Effector CD8-positive, alpha-beta T cell (primary cell): ENCODE measurements around the gene RNF34.
"Not testable (repeated sequence)": the region's sequence is repeated elsewhere in the genome, so short reads cannot be mapped to it uniquely, and the experiment has no call there.

Experiments used
- DNase-seq: peaks from one replicate; lab custom pipeline; 2025; lab: John Stamatoyannopoulos, UW
- total RNA-seq, 4 experiments: gene quantifications; one replicate each; lab custom pipeline; 2026; lab: John Stamatoyannopoulos, UW

The RNF34 gene
- total RNA-seq = 78.2 to 94.4 (median 90.5) reads per million in 4 experiments

DNA sequence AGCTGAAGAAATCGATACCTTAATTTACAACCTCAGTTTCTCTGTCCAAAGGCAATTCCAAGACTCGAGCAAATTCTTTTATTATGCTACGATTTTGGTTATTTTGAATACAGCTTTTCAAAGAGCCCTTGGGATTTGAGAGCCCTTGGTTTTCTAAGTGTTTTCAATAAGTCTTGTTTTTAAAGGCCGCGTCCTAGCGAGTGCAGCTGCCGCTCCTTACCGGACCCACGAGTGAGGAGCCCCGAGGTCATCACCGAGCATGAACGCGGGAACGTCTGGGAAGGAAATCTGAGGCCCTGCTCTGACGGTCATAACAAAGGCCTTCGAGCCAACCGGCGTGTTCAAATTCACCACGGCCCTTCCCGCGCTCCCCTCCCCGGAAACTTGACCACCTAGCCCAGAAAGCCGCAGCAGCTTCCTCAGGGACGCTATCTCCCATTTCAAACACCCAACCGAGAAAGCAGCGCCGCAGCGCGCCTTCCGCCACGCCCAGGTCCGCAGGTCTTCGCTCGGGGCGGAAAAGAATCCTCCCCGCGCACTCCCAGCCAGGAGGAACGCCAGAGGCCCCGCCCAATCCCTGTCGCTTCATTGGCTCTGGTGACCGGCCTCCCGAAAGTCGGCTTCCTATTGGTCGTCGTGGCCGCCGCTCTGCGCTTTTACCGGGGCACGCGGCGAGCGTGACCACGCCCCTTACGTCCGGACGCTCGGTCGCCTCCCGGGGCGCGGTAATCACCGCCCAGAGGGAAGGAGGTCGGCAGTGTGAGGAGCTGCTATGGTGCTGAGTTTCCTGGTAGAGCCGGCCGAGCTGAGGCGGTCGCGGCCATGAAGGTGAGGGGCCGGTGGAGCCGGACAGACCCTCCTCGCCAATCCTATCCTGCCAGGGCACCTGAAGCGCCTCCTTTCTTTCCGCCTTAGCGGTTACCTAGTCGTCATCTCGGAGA is at the start of gene RNF34:
RNF34 (plus strand) TSS at position 728 of the 941 bp plus-strand sequence; CDS start at position 823, 95 bp downstream.
- DNase-seq = peak; percentile 95

- DNase-seq = peak; percentile 84
Observed at GRCh38 chr12:121351820-121352681, 47.9 kb upstream of the RNF34 start, which contains the start of gene ANAPC5. TSS of gene ANAPC5 (minus strand) at chr12:121352411. CDS start at chr12:121352340, 71 bp downstream.

DNA sequence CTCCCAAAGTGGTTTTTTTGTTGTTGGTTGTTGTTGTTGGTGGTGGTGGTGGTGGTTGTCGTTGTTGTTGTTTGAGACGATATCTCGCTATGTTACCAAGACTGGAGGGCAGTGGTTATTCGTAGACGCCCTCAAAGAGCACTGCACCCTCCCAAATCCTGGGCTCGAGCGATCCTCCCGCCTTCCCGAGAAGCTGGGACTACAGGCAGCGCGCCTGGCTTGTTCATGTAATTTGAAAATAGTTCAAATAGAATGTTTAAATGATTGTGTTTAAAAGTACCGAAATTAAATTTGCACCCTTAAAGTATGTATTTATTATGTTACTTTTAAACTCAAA is 47.3 kb upstream of the RNF34 start:
- DNase-seq = no peak

GRCh38 chr12:121355818-121356217 is 44.1 kb upstream of the RNF34 start:
- no peak for DNase-seq

GRCh38 chr12:121356657-121357056 is 43.3 kb upstream of the RNF34 start:
- DNase-seq = no peak

- no peak for DNase-seq
Observed at GRCh38 chr12:121357331-121357730, 42.6 kb upstream of the RNF34 start.

DNA sequence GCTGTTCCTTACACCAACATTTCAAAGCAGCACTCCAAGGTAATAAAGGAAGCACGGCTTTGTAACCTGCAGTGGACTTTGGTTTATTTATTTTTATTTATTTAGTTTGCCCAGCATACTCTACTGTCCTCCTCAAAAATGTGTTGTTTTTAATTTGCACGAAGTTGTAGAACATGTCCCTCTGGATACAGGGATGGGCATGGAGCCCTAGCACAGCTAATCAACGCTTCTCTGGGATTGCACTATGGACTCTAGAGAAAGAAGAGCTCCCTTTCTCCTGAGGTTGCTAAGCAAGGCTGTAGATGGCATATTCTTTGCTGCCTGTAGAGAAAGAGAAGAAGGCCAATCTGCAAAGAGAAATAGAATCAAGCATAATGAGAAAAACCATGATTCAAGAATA is 41.8 kb upstream of the RNF34 start:
- no peak for DNase-seq

DNA sequence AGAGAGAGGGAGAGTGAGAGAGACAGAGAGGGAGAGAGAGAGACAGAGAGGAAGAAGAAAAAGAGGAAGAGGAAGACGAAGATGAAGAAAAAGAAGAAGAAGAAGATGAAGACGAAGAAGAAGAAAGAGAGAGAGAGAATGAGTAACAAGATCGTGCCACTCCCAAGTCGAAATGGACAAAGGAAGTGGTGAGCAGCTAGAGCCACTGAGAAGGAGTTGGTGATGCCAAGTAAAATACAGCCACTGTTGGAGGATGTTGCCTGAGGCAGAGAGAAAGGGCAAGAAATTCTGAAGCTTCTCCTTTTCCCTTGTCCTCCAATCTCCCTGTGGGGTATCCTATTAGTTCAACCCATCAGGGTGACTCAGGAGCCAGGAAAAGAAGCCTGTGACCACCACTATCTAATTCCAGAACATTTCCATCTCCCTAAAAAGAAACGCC is 35.2 kb upstream of the RNF34 start:
- no peak for DNase-seq

- no peak for DNase-seq
Observed at GRCh38 chr12:121365416-121366062, 34.4 kb upstream of the RNF34 start.

- no peak for DNase-seq
Observed at GRCh38 chr12:121366063-121366459, 33.9 kb upstream of the RNF34 start.

DNA sequence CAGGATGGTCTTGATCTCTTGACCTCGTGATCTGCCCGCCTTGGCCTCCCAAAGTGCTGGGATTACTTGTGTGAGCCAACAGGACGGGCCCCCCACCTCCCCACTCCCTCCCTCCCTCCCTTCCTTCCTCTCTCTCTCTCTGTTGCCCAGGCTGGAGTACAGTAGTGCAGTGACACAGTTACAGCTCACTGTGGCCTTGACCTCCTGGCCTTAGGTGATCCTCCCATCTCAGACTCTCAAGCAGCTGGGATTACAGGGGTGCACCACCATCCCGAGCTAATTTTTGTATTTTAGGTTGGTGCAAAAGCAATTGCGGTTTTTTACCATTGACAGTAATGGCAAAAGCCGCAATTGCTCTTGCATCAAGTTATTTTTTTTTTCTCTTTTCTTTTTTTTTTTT is 28.5 kb upstream of the RNF34 start:
- DNase-seq = no peak

- DNase-seq = no peak
Observed at GRCh38 chr12:121373755-121374154, 26.2 kb upstream of the RNF34 start.

- not testable (repeated sequence) for DNase-seq
Observed at GRCh38 chr12:121374336-121374735, 25.6 kb upstream of the RNF34 start.

- not testable (repeated sequence) for DNase-seq
Observed at GRCh38 chr12:121374945-121375584, 24.9 kb upstream of the RNF34 start.

DNA sequence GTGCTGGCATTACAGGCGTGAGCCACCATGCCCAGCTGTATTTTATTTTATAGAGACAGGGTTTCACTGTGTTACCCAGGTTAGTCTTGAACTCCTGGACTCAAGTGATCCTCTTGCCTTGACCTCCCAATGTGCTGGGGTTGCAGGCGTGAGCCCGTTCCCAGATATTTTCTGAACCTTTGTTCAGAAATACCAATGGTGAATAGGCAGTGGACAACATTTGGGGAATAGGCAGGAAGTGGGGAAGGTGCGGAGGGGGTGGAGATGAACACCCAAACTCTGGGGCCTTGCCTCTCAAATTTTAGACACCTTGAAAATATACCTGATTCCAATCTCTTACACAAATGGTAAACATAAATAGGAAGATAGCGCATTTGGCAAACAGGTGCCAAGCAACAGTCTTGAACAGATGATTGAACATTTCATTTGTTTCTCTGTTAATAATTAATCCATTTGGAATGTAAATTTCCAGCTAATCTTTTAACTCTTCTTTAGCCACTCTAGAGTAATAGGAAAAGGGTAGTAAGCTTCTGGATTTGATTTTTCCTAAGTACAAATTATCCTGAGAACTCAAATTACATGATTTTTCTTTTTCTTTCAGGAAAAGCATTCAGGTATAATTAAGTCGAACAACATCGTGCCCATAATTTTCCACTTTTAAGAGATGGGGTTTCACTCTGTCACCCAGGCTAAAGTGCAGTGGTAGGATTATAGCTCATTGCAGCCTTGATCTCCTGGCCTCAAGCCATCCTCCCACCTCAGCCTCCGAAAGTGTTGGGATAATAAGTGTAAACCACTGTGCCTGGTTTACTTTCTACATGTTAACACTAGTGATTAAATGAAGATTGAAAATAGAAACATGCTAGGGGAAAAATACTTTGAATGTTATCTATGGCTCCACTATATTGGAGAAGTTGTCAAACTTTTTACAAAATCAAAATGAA is 22.9 kb upstream of the RNF34 start:
- no peak for DNase-seq

GRCh38 chr12:121378736-121379135 is 21.2 kb upstream of the RNF34 start:
- no peak for DNase-seq

DNA sequence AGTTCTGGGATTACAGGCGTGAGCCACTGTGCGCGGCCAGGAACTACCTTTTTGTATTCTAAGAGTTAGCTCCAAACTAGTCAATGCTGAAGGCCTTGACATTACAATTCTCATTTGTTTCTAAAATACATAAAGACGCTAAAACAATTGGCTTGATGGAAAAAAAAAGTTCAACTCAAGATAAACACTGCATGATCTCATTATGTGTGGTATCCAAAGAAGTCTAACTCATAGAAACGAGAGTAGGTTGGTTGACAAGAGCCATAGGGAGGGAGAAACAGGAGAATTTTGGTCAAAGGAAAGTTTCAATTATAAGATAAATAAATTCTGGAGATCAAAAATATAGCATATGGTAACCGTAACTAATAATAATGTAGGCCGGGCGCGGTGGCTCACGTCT is 20.0 kb upstream of the RNF34 start:
- no peak for DNase-seq

GRCh38 chr12:121383601-121384021 is 16.3 kb upstream of the RNF34 start:
- DNase-seq = no peak

- not testable (repeated sequence) for DNase-seq
Observed at GRCh38 chr12:121384891-121385290, 15.0 kb upstream of the RNF34 start.

DNA sequence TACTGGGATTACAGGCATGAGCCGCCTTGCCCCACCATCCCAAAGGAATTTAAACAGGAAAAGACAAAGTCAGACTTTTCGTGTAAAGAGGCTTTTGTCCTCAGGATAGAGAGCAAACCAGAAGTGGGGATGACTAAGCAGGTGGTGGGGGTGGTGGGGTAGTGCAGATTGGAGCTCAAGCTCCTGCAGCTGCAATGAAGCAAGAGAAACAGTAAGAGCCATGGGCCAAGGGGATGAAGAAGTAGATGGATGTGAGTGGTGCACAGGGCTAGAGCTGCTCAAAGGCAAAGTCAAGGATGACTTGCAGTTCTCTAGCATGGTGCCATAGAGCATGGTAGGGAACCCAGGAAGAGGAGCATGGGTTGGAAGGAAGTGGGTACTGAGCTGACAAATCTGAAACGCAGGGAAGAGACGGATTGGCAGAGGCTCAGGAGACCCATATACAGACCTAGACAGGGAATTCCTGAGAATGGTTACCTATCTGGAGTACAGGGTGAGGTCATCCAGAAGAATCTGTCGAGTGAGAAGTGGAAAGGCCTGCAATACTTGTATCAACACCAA is 11.4 kb upstream of the RNF34 start:
- DNase-seq = no peak
